Osteoblast (primary cell): ENCODE results near the gene SS18L1. TPM values are rescaled to one million over a fixed set of nuclear protein-coding genes. Genes with fewer than 3 reads are reported as not detected.
A peak's percentile ranks its signal among the peaks of the same experiment; 100 is the strongest.

Experiments
- DNase-seq: peaks from one replicate; pipeline ENCODE4 v3.0.0; 2011; ENCODE audit warnings: low spot score, mixed read lengths; ENCODE audit not compliant: insufficient read length; ENCODE audit errors: missing footprints
- H2AFZ ChIP-seq: 2 replicates; pipeline ENCODE4 v1.6.0; 2011; ENCODE audit warnings: mild to moderate bottlenecking, low read length
- H3K27ac ChIP-seq: 2 replicates; pipeline ENCODE4 v1.5.1; 2011; ENCODE audit warnings: mild to moderate bottlenecking, low read depth, low read length, moderate library complexity
- H3K27me3 ChIP-seq: 2 replicates; pipeline ENCODE4 v1.6.0; 2012; ENCODE audit warnings: mild to moderate bottlenecking, control low read depth, inconsistent platforms, low read length, moderate library complexity; ENCODE audit not compliant: insufficient read depth
- H3K36me3 ChIP-seq: 2 replicates; pipeline ENCODE4 v1.5.1; 2011; ENCODE audit warnings: mild to moderate bottlenecking, low read length, control low read depth, moderate library complexity; ENCODE audit not compliant: insufficient read depth
- H3K4me1 ChIP-seq: 2 replicates; pipeline ENCODE4 v1.5.1; 2011; ENCODE audit warnings: mild to moderate bottlenecking, low read length, control low read depth, moderate library complexity; ENCODE audit not compliant: insufficient read depth
- H3K4me2 ChIP-seq: 2 replicates; pipeline ENCODE4 v1.6.0; 2011; ENCODE audit warnings: mild to moderate bottlenecking, low read length; ENCODE audit not compliant: insufficient read depth
- H3K4me3 ChIP-seq: fragments of 200-600 bp; sonication (generic); 3 replicates; pipeline ENCODE4 v1.5.1; 2012; ENCODE audit warnings: mild to moderate bottlenecking, low read length, inconsistent platforms; ENCODE audit not compliant: insufficient read depth
- H3K79me2 ChIP-seq: 2 replicates; pipeline ENCODE4 v1.6.0; 2012; ENCODE audit warnings: mild to moderate bottlenecking, low read length, control low read depth, inconsistent platforms; ENCODE audit not compliant: insufficient read depth
- H3K9me3 ChIP-seq: 2 replicates; pipeline ENCODE4 v1.5.1; 2011; ENCODE audit warnings: low read depth, low read length, control low read depth
- H4K20me1 ChIP-seq: 2 replicates; pipeline ENCODE4 v1.6.0; 2012; ENCODE audit warnings: mild to moderate bottlenecking, low read length, control low read depth; ENCODE audit not compliant: insufficient read depth
- total RNA-seq: library from RNA; depleted of rRNA; stranded (reverse); fragments of >200 nt; gene quantifications from 2 replicates; pipeline ENCODE4 v1.2.3, GENCODE V29; 2012
- TF ChIP-seq, protein P1 (sequence below): IDR thresholded peaks from 2 replicates; pipeline ENCODE4 v1.5.1; 2011; ENCODE audit warnings: mild to moderate bottlenecking, low read depth, low read length, moderate library complexity; ENCODE audit errors: extremely low read depth

The SS18L1 gene
- total RNA-seq, 1 donor = 12.7 TPM

DNA sequence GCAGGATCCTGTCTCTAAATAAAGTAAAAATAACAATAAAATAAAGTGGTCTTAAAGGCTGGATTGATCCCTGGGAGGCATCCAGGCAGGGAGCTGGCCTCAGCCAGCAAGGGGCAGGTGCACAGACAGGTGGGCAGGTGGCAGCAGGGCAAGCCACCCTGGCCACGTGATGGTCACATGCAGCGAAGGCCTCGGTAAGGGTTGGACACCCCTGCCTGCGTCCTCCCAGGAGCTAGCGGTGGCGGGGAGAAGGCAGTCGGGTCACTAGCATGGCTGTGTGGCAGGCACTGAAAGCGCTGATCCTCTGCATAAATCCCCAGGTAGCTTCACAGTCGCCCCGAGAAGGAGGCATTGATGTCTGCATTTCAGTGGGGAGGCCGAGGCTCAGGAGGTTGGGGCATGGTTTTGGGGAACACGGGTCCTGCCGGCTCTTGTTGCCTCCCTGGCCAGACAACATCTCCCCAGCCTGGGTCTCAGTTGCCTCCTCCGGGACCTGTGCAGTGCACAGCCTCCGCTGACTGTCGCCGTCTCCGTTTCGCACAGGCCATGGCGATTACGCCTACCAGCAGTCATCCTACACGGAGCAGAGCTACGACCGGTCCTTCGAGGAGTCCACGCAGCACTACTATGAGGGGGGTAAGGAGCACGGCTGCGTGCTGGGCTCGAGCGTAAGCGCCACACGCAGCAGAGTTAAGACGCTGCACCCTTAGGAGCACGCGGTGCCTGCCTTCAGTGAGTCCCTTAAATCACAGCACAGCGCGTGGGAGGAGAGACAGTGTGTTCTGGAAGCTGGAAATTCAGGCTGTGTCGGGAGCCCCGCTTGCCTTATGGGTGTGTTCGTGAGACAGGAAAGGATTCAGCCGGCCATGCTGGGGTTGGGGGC is 21.6 kb downstream of the SS18L1 start:
- TF ChIP-seq, protein P1, sequence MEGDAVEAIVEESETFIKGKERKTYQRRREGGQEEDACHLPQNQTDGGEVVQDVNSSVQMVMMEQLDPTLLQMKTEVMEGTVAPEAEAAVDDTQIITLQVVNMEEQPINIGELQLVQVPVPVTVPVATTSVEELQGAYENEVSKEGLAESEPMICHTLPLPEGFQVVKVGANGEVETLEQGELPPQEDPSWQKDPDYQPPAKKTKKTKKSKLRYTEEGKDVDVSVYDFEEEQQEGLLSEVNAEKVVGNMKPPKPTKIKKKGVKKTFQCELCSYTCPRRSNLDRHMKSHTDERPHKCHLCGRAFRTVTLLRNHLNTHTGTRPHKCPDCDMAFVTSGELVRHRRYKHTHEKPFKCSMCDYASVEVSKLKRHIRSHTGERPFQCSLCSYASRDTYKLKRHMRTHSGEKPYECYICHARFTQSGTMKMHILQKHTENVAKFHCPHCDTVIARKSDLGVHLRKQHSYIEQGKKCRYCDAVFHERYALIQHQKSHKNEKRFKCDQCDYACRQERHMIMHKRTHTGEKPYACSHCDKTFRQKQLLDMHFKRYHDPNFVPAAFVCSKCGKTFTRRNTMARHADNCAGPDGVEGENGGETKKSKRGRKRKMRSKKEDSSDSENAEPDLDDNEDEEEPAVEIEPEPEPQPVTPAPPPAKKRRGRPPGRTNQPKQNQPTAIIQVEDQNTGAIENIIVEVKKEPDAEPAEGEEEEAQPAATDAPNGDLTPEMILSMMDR = no peak
- Histone ChIP-seq H3K4me1 (peaks cover 15% of the 10 kb centered on the region), H3K4me3 (no peak overlapping the region)

DNA sequence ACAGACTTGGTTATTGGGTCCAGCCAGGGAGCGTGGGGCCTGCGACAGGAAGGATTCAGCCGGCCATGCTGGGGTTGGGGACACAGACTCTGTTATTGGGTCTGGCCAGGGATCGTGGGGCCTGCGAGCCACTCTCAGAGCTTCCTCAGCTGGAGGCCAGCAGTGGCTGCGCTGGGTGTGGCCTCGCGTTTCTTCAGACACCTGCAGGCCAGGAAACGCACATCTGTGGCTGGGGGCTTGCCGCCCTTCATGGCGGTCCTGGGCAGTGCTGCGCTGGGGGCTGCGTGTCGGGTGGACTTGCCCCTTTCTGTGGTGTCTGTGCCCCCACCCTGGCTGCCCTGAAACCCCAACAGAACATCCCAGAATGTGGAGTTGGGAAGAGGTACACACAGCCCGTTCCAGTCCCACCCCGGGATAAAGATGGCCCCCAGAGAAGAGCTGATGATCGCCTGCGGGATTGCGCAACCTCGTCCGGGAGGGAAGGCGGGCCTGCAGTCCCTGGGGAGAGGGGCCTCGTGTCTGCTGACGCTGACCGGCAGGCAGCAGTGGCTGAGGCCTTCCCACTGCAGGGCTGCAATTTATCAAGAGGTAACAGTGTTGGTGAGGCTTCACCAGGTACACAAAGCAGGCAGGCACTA is 22.3 kb downstream of the SS18L1 start:
- Histone ChIP-seq H3K79me2 (peaks cover 5% of the 10 kb centered on the region), H4K20me1 (no peaks in the 10 kb centered on the region), H3K9me3 (no peaks in the 10 kb centered on the region), H3K4me2 (no peak overlapping the region), H3K4me3 (no peak overlapping the region), H3K27ac (peak overlapping the region; percentile 32), H3K4me1 (peaks cover 9% of the 10 kb centered on the region), H3K27me3 (no peaks in the 10 kb centered on the region), H3K36me3 (peaks cover 36% of the 10 kb centered on the region), H2AFZ (no peak overlapping the region)
- DNase-seq = peak; percentile 92
- TF ChIP-seq, protein P1 = no peak

More for the DNA sequence above, 21.6 kb downstream of the SS18L1 start:
- H3K36me3 ChIP-seq = peaks cover 36% of the 10 kb centered on the region
- H2AFZ ChIP-seq = no peak overlapping the region
- no peak overlapping the region for H3K27ac ChIP-seq
- no peaks in the 10 kb centered on the region for H4K20me1 ChIP-seq
- no peaks in the 10 kb centered on the region for H3K27me3 ChIP-seq
- DNase-seq = peak; percentile 79
- no peak overlapping the region for H3K4me2 ChIP-seq
- H3K9me3 ChIP-seq = no peaks in the 10 kb centered on the region
- peaks cover 10% of the 10 kb centered on the region for H3K79me2 ChIP-seq

DNA sequence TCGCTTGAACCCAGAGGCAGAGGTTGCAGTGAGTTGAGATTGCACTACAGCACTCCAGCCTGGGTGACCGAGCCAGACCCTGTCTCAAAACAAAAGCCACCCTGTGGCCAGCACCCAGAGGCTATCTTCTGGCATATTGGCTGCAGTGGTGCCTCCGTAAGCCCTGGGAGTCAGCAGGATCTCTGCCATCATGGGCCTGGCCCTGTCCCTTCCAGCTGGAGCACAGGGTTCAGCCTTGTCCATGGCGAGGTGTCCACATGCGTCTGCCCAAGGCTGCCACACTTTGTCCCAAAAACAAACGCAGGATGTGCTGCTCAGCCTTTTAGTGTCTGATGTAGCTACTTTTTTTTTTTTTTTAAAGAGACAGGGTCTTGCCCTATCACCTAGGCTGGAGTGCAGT is 23.9 kb downstream of the SS18L1 start:
- Histone ChIP-seq H3K9me3 (no peaks in the 10 kb centered on the region), H3K4me1 (no peaks in the 10 kb centered on the region), H3K4me3 (no peak overlapping the region), H3K79me2 (no peaks in the 10 kb centered on the region), H3K4me2 (no peak overlapping the region), H3K36me3 (peaks cover 36% of the 10 kb centered on the region), H3K27me3 (no peaks in the 10 kb centered on the region), H3K27ac (no peak overlapping the region), H4K20me1 (no peaks in the 10 kb centered on the region), H2AFZ (no peak overlapping the region)
- TF ChIP-seq, protein P1 = no peak
- no peak for DNase-seq

DNA sequence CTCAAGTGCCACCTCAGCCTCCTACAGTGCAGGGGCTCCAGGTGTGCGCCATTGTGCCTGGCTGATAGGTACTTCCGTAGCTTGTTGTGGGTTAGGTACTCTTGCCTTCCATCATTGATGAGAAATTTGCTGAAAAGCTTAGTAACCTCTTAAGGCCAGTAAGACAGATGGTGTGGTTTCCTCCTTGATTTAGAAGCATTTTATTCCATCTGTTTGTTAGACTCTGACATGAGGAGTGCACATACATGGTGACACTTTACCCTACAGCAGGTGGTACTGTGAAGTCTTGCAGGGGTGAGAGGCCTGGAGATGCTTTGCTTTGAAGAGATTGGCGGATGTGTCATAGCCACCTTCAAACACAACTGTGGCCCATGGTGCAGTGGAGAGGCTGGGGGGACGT is 24.5 kb downstream of the SS18L1 start:
- Histone ChIP-seq H3K27me3 (no peaks in the 10 kb centered on the region), H2AFZ (no peak overlapping the region), H3K27ac (no peak overlapping the region), H3K4me3 (no peak overlapping the region), H3K4me1 (no peaks in the 10 kb centered on the region), H3K79me2 (no peaks in the 10 kb centered on the region), H3K36me3 (peaks cover 33% of the 10 kb centered on the region), H3K9me3 (no peaks in the 10 kb centered on the region), H3K4me2 (no peak overlapping the region), H4K20me1 (no peaks in the 10 kb centered on the region)
- DNase-seq = no peak
- TF ChIP-seq, protein P1 = no peak
